ENCODE measurements around the gene CADPS2.
"Not testable (repeated sequence)": the region's sequence is repeated elsewhere in the genome, so short reads cannot be mapped to it uniquely, and the experiment has no call there.

Gene CADPS2

GRCh38 chr7:122849957-122850328 is 36.3 kb downstream of the CADPS2 start:
- no peak for DNase-seq

GRCh38 chr7:122849322-122849956 is 36.8 kb downstream of the CADPS2 start:
- DNase-seq, result peak in 1 of 14 donors; percentile 3

DNA sequence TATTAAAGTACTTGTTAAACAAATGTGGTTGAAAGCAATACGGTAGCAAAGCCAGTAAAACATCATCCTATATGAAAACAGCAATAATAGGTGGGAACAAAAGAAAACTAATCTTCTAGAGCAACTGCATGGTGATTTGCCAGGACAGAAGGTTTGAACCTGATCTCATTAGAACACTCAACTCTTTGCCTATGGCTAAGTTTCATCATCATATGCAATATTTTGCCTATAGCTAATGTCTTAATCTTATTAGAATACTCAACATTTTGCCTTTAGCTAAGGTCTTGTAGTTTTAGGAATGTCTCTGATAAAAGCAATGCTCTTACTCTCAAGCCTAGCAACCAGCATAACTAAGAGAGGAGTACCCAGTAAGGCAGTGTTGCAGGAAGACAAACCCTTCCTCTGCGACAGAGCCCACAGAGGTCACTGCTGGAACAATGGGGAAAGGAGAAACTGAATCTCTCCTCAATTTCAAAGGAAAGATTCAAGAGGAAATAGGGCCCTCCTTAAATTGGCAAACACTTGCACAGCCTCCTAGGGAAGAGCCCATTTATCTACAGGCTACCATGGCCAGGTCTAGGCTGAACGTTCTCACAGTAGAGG is 38.3 kb downstream of the CADPS2 start:
- DNase-seq, result no peak

- DNase-seq, result no peak
These were observed 39.7 kb downstream of the CADPS2 start for GRCh38 chr7:122846591-122846990.

- DNase-seq, result peak in 1 of 14 donors; percentile 50
These were observed 41.0 kb downstream of the CADPS2 start for GRCh38 chr7:122845286-122845685.

DNA sequence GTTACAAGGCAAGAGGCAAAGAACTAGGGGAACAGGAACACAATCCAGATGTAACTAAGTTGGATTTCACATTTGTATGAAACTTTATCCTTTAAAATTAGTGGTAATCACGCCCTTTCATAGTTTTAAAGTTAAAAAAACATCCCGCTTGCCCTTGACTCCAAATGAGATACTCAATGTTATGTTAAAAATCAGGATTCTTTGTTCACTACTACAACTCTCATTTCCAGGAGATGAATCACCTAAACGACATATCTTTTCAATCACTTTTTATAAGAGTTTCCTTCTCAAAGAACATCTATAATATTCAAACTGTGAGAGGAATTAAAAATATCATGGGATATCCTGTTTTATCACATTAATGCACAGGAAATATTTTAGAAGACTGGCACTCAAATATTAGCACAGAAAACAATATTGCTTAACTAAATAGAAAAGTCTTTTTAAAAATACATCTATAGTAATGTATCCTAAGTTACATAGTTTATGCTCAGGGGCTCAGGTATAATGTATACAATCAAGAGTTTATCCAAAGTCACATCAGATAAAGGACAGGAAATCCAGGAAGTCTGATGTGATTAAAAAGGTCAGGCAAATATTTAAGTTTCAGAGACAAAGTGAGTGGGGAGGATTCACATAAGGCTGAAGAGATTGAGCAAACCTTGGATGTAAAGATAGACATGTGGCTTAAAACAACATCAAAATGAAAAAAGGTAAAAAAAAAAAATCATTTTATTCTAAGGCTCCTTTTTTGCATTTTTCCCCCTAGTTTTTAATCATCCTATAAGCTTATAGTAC is 41.9 kb downstream of the CADPS2 start:
- no peak for DNase-seq

DNA sequence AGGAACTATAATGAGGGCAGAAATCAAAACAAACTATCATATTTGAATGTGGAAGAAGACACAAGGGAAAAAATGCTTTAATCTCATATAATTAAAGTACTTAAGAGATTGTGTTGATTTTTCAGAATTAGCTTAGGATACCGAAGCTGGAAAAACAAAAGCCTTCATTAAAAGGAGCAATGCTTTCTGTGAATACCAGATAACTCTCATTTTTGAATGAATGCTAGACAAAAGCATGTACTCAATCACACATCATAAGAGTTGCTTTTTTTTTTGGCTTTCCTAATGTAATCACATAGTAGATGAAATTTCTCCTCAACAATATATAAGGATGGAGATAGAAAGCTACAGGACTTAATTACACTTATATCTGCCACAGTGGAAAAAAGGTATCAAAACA is 43.3 kb downstream of the CADPS2 start:
- no peak for DNase-seq

DNA sequence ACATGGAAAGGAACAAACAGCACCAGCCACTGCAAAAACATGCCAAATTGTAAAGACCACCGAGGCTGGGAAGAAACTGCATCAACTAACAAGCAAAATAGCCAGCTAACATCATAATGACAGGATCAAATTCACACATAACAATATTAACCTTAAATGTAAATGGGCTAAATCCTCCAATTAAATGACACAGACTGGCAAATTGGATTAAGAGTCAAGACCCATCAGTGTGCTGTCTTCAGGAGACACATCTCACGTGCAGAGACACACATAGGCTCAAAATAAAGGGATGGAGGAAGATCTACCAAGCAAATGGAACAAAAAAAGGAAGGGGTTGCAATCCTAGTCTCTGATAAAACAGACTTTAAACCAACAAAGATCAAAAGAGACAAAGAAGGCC is 50.0 kb downstream of the CADPS2 start:
- DNase-seq, result not testable (repeated sequence)

GRCh38 chr7:122834571-122834942 is 51.7 kb downstream of the CADPS2 start:
- DNase-seq, result not testable (repeated sequence)

GRCh38 chr7:122833888-122834570 is 52.2 kb downstream of the CADPS2 start:
- DNase-seq, result no peak

GRCh38 chr7:122831436-122831835 is 54.8 kb downstream of the CADPS2 start:
- no peak for DNase-seq

- DNase-seq, result peak in 1 of 14 donors; percentile 44
These were observed 56.3 kb downstream of the CADPS2 start for GRCh38 chr7:122829962-122830361.

DNA sequence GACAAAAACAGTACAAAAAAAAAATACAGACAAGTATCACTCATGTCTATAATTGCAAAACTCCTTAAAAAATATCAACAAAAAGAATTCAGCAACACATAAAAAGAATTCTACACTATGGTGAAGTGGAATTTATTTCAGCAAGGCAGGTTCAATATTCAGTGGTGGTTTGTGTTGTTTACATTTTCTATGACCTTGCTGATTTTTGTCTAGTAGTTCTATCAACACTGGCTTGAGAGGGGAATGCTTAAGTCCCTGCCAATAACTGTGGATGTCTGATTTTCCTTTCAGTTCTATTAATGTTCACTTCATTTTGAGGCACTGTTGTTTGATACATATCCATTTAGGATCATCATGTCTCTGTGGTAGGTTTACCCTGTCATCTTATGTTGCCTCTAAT is 58.5 kb downstream of the CADPS2 start:
- no peak for DNase-seq

GRCh38 chr7:122813845-122814244 is 72.4 kb downstream of the CADPS2 start:
- DNase-seq, result no peak

- DNase-seq, result peak in 1 of 14 donors; percentile 58
These were observed 82.4 kb downstream of the CADPS2 start for GRCh38 chr7:122803851-122804250.

DNA sequence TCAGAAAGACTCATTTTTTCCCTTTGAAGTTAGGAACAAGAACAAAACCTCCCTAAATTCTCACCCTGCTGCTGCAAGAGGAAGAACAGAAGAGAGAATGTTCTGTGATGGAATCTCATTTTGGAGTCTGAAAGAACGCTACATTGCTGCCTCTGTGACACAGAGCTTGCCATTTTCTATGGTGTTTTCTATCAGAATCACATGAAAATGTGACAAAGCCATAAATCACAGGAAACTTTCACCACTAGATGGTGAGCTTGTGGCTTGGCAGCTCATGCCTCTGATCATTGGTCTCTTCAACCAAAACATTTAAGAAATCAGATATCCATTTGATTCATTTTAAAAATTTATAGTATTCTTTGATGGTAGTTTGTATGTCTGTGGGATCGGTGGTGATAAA is 82.9 kb downstream of the CADPS2 start:
- peak in 2 of 14 donors; percentile 1 to 70 for DNase-seq

- DNase-seq, result peak in 1 of 14 donors; percentile 58
These were observed 83.9 kb downstream of the CADPS2 start for GRCh38 chr7:122802301-122802751.

- DNase-seq, result no peak
These were observed 94.2 kb downstream of the CADPS2 start for GRCh38 chr7:122791959-122792545.

DNA sequence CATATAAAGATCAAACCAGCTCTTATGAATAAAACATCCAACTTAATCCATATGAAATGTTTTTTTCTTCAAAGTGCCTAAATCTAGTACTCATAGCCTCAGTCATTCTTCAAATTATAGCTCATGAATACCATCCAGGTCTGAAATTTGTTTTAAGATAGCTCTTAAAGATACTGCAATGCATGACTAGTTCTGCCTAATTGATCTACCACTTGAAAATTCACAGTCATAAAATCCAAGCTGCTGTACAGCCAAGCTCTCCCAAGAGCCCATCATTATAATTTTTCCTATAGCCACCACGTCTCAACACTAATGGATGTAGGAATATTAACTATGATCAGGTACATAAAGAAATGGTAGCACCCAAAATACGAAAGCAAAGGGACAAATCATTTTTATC is 95.7 kb downstream of the CADPS2 start:
- DNase-seq, result no peak

DNA sequence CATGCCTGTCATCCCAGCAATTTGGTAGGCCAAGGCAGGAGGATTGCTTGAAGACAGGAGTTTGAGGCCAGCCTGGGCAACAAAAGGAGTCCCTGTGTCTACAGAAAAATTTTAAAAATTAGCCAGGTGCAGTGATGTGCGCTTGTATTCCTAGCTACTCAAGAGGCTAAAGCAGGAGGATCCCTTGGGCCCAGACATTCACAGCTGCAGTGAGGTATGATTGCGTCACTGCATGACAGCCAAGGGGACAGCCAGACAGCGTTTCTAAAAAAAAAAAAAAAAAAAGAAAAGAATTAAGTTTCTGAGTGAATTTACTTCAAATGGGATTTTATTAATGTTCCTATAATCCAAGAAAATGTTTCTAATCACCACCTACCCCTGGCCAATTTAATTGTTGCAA is 96.1 kb downstream of the CADPS2 start:
- no peak for DNase-seq

DNA sequence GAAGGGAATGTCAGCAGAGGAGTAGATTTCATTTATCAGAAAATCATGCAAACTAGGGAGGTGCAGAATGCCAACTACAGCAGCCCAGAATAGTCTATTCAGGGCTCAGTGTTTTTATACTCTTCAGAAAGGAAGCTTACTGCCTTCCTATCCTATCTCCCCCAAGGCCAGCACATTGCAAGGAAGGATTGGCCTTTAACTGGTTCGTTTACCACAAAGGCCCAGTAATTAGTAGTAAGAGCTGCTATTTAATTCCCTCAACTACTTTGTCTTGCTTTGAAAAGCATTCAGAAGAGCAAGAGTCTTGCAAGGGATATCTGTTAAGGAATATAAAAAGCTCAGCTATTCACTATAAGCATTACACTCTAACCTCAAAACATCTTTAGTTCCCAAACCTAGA is 97.1 kb downstream of the CADPS2 start:
- no peak for DNase-seq

DNA sequence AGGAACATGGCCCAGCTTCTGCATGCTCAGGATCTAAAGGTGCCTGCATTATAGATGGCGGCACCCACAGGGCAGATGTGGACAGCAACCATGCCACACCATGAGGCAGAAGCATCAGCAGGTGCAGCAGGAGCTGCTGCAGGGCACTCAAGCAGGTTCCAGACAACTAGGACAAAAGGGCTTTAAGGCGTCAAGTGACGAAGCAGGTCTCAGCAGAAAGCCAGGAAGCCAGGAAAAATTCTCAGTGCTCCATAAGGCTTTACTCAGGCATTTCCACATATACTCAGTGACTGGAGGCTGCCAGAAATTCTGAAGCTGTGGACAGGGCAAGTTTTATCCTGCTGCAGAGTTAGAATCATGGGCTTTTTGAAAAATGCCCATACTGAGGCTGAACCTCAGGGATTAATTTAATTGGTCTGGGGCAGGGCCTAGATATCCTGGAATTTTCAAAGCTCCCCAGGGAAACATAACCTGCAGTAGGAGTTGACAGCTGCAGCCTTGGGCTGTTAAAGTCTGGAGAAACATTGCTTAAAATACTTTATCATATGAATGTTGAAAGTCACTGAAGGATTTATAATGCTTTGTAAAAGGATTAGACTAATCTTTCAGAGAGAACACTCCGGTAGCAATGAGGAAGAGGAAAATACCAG is 115.4 kb downstream of the CADPS2 start:
- peak in 1 of 14 donors; percentile 55 for DNase-seq

All from C1 segment of cervical spinal cord (tissue), 14 donors.